Measurements from ENCODE around the gene SEMA3D.

Gene SEMA3D

GRCh38 chr7:85186521-85187241, at the start of gene SEMA3D:
Gene SEMA3D (minus strand): TSS chr7:85187056. CDS start chr7:85121891, 65,165 bp downstream.
- no peak for DNase-seq (ENCODE audit: low read depth in 1 of 2, low spot score in 1 of 2)

GRCh38 chr7:85234730-85235129, 47.9 kb upstream of the SEMA3D start:
- no peak for DNase-seq (ENCODE audit: low read depth in 1 of 2, low spot score in 1 of 2)

GRCh38 chr7:85232068-85232467, 45.2 kb upstream of the SEMA3D start:
- no peak for DNase-seq (ENCODE audit: low read depth in 1 of 2, low spot score in 1 of 2)

GRCh38 chr7:85230623-85231022, 43.8 kb upstream of the SEMA3D start:
- DNase-seq (ENCODE audit: low read depth in 1 of 2, low spot score in 1 of 2) = no peak

- no peak for DNase-seq (ENCODE audit: low read depth in 1 of 2, low spot score in 1 of 2)
These were observed 42.7 kb upstream of the SEMA3D start for GRCh38 chr7:85229544-85229943.

GRCh38 chr7:85226361-85227085, 39.7 kb upstream of the SEMA3D start:
- no peak for DNase-seq (ENCODE audit: low read depth in 1 of 2, low spot score in 1 of 2)

- no peak for DNase-seq (ENCODE audit: low read depth in 1 of 2, low spot score in 1 of 2)
These were observed 37.3 kb upstream of the SEMA3D start for GRCh38 chr7:85224171-85224570.

- no peak for DNase-seq (ENCODE audit: low read depth in 1 of 2, low spot score in 1 of 2)
These were observed 35.7 kb upstream of the SEMA3D start for GRCh38 chr7:85222522-85222921.

GRCh38 chr7:85221796-85222195, 34.9 kb upstream of the SEMA3D start:
- DNase-seq (ENCODE audit: low read depth in 1 of 2, low spot score in 1 of 2) = no peak

- no peak for DNase-seq (ENCODE audit: low read depth in 1 of 2, low spot score in 1 of 2)
These were observed 33.8 kb upstream of the SEMA3D start for GRCh38 chr7:85220651-85221050.

GRCh38 chr7:85220023-85220422, 33.2 kb upstream of the SEMA3D start:
- DNase-seq (ENCODE audit: low read depth in 1 of 2, low spot score in 1 of 2) = no peak

- no peak for DNase-seq (ENCODE audit: low read depth in 1 of 2, low spot score in 1 of 2)
These were observed 30.2 kb upstream of the SEMA3D start for GRCh38 chr7:85217085-85217484.

- DNase-seq (ENCODE audit: low read depth in 1 of 2, low spot score in 1 of 2) = no peak
These were observed 28.2 kb upstream of the SEMA3D start for GRCh38 chr7:85215098-85215497.

GRCh38 chr7:85213500-85213899, 26.6 kb upstream of the SEMA3D start:
- no peak for DNase-seq (ENCODE audit: low read depth in 1 of 2, low spot score in 1 of 2)

GRCh38 chr7:85205754-85206153, 18.9 kb upstream of the SEMA3D start:
- DNase-seq (ENCODE audit: low read depth in 1 of 2, low spot score in 1 of 2) = no peak

- no peak for DNase-seq (ENCODE audit: low read depth in 1 of 2, low spot score in 1 of 2)
These were observed 17.6 kb upstream of the SEMA3D start for GRCh38 chr7:85204496-85204895.

- no peak for DNase-seq (ENCODE audit: low read depth in 1 of 2, low spot score in 1 of 2)
These were observed 17.2 kb upstream of the SEMA3D start for GRCh38 chr7:85204061-85204460.

- no peak for DNase-seq (ENCODE audit: low read depth in 1 of 2, low spot score in 1 of 2)
These were observed 14.4 kb upstream of the SEMA3D start for GRCh38 chr7:85201209-85201608.

GRCh38 chr7:85196696-85197095, 9.8 kb upstream of the SEMA3D start:
- DNase-seq (ENCODE audit: low read depth in 1 of 2, low spot score in 1 of 2) = no peak

GRCh38 chr7:85191383-85191782, 4.5 kb upstream of the SEMA3D start:
- DNase-seq (ENCODE audit: low read depth in 1 of 2, low spot score in 1 of 2) = no peak

GRCh38 chr7:85186083-85186520, 754 bp downstream of the SEMA3D start:
- no peak for DNase-seq (ENCODE audit: low read depth in 1 of 2, low spot score in 1 of 2)

GRCh38 chr7:85185424-85186082, 1.3 kb downstream of the SEMA3D start:
- DNase-seq (ENCODE audit: low read depth in 1 of 2, low spot score in 1 of 2) = no peak
